ENCODE results near the gene GRID1.

Gene GRID1

GRCh38 chr10:86190291-86190690, 176.3 kb downstream of the GRID1 start:
- no peak for TF ChIP-seq CTCF (IDR thresholded peaks at IDR 0.05)
- H3K27me3 ChIP-seq, result peaks cover 5% of the 10 kb centered on the region
- no peaks in the 10 kb centered on the region for H3K4me1 ChIP-seq (ENCODE audit: control insufficient read depth in 1 of 2, insufficient read depth in 1 of 2, low read depth in 1 of 2, low read length in 1 of 2)
- H3K36me3 ChIP-seq, result no peaks in the 10 kb centered on the region
- H3K27ac ChIP-seq, result no peak overlapping the region
- H3K9me3 ChIP-seq, result no peaks in the 10 kb centered on the region
- H3K4me3 ChIP-seq (ENCODE audit: low read depth in 1 of 2, low read length in 1 of 2), result no peak overlapping the region

GRCh38 chr10:86189891-86190290, 176.7 kb downstream of the GRID1 start:
- H3K9me3 ChIP-seq, result no peaks in the 10 kb centered on the region
- no peaks in the 10 kb centered on the region for H3K4me1 ChIP-seq (ENCODE audit: control insufficient read depth in 1 of 2, insufficient read depth in 1 of 2, low read depth in 1 of 2, low read length in 1 of 2)
- H3K27ac ChIP-seq, result no peak overlapping the region
- H3K27me3 ChIP-seq, result peaks cover 8% of the 10 kb centered on the region
- H3K4me3 ChIP-seq (ENCODE audit: low read depth in 1 of 2, low read length in 1 of 2), result no peak overlapping the region
- no peak for TF ChIP-seq CTCF (IDR thresholded peaks at IDR 0.05)
- no peaks in the 10 kb centered on the region for H3K36me3 ChIP-seq

GRCh38 chr10:86188796-86189558, 177.6 kb downstream of the GRID1 start:
- H3K4me3 ChIP-seq (ENCODE audit: low read depth in 1 of 2, low read length in 1 of 2), result no peak overlapping the region
- no peak for TF ChIP-seq CTCF (IDR thresholded peaks at IDR 0.05)
- H3K9me3 ChIP-seq, result no peaks in the 10 kb centered on the region
- peaks cover 8% of the 10 kb centered on the region for H3K27me3 ChIP-seq
- H3K27ac ChIP-seq, result no peak overlapping the region
- H3K36me3 ChIP-seq, result no peaks in the 10 kb centered on the region
- no peaks in the 10 kb centered on the region for H3K4me1 ChIP-seq (ENCODE audit: control insufficient read depth in 1 of 2, insufficient read depth in 1 of 2, low read depth in 1 of 2, low read length in 1 of 2)

GRCh38 chr10:86188326-86188725, 178.3 kb downstream of the GRID1 start:
- H3K27me3 ChIP-seq, result peaks cover 8% of the 10 kb centered on the region
- H3K4me3 ChIP-seq (ENCODE audit: low read depth in 1 of 2, low read length in 1 of 2), result no peak overlapping the region
- no peaks in the 10 kb centered on the region for H3K9me3 ChIP-seq
- H3K4me1 ChIP-seq (ENCODE audit: control insufficient read depth in 1 of 2, insufficient read depth in 1 of 2, low read depth in 1 of 2, low read length in 1 of 2), result no peaks in the 10 kb centered on the region
- H3K36me3 ChIP-seq, result no peaks in the 10 kb centered on the region
- H3K27ac ChIP-seq, result no peak overlapping the region
- no peak for TF ChIP-seq CTCF (IDR thresholded peaks at IDR 0.05)

- peaks cover 8% of the 10 kb centered on the region for H3K27me3 ChIP-seq
- H3K4me1 ChIP-seq (ENCODE audit: control insufficient read depth in 1 of 2, insufficient read depth in 1 of 2, low read depth in 1 of 2, low read length in 1 of 2), result no peaks in the 10 kb centered on the region
- H3K9me3 ChIP-seq, result no peaks in the 10 kb centered on the region
- TF ChIP-seq CTCF (IDR thresholded peaks at IDR 0.05), result no peak
- H3K36me3 ChIP-seq, result no peaks in the 10 kb centered on the region
- no peak overlapping the region for H3K4me3 ChIP-seq (ENCODE audit: low read depth in 1 of 2, low read length in 1 of 2)
- no peak overlapping the region for H3K27ac ChIP-seq
Measured at GRCh38 chr10:86187499-86188239, 178.9 kb downstream of the GRID1 start.
